GM21360 (cell line): ENCODE data around the gene PDE9A.

Experiments
- ATAC-seq: cut with Tn5 transposase; IDR thresholded peaks from one replicate; pipeline ENCODE4 v1.9.1; 2021; ENCODE audit warnings: mild to moderate bottlenecking, moderate library complexity; ENCODE audit not compliant: unreplicated experiment

Gene PDE9A

GRCh38 chr21:42641311-42642218 is 11.9 kb upstream of the PDE9A start:
- no peak for ATAC-seq

- ATAC-seq: no peak
Observed at GRCh38 chr21:42642219-42642745, 11.1 kb upstream of the PDE9A start.

GRCh38 chr21:42644223-42645208 is 8.9 kb upstream of the PDE9A start:
- no peak for ATAC-seq

GRCh38 chr21:42645211-42646075 is 8.0 kb upstream of the PDE9A start:
- ATAC-seq: no peak

GRCh38 chr21:42646076-42646825 is 7.2 kb upstream of the PDE9A start:
- no peak for ATAC-seq

GRCh38 chr21:42646836-42647235 is 6.6 kb upstream of the PDE9A start:
- no peak for ATAC-seq

- ATAC-seq: no peak
Observed at GRCh38 chr21:42648606-42649005, 4.8 kb upstream of the PDE9A start.

GRCh38 chr21:42649122-42650032 is 4.0 kb upstream of the PDE9A start:
- no peak for ATAC-seq

- no peak for ATAC-seq
Observed at GRCh38 chr21:42650033-42650370, 3.4 kb upstream of the PDE9A start.

GRCh38 chr21:42650441-42651421 is 2.7 kb upstream of the PDE9A start:
- ATAC-seq: no peak

GRCh38 chr21:42651515-42652401 is 1.7 kb upstream of the PDE9A start:
- no peak for ATAC-seq

GRCh38 chr21:42652527-42653230 is 742 bp upstream of the PDE9A start:
- no peak for ATAC-seq

- ATAC-seq: no peak
Observed at GRCh38 chr21:42654179-42654912, 925 bp downstream of the PDE9A start.

GRCh38 chr21:42654913-42655795 is 1.7 kb downstream of the PDE9A start:
- ATAC-seq: no peak
